Measurements from ENCODE around the gene ARL14EP.

The ARL14EP gene

GRCh38 chr11:30322826-30323710 lies at the start of gene ARL14EP:
ARL14EP (plus strand) TSS chr11:30323104; CDS start chr11:30330949, 7,845 bp downstream.
- DNase-seq (ENCODE audit: low read depth in 1 of 2, low spot score in 1 of 2), result peak; percentile 71 to 78

- no peak for DNase-seq (ENCODE audit: low read depth in 1 of 2, low spot score in 1 of 2)
These were observed 45.7 kb upstream of the ARL14EP start for GRCh38 chr11:30277176-30277575.

- DNase-seq (ENCODE audit: low read depth in 1 of 2, low spot score in 1 of 2), result no peak
These were observed 43.1 kb upstream of the ARL14EP start for GRCh38 chr11:30279796-30280195.

- DNase-seq (ENCODE audit: low read depth in 1 of 2, low spot score in 1 of 2), result no peak
These were observed 41.2 kb upstream of the ARL14EP start for GRCh38 chr11:30281476-30282288.

- no peak for DNase-seq (ENCODE audit: low read depth in 1 of 2, low spot score in 1 of 2)
These were observed 40.6 kb upstream of the ARL14EP start for GRCh38 chr11:30282289-30282631.

- no peak for DNase-seq (ENCODE audit: low read depth in 1 of 2, low spot score in 1 of 2)
These were observed 38.1 kb upstream of the ARL14EP start for GRCh38 chr11:30284836-30285235.

GRCh38 chr11:30285416-30286121 lies 37.3 kb upstream of the ARL14EP start:
- DNase-seq (ENCODE audit: low read depth in 1 of 2, low spot score in 1 of 2), result no peak

GRCh38 chr11:30291331-30291730 lies 31.6 kb upstream of the ARL14EP start:
- DNase-seq (ENCODE audit: low read depth in 1 of 2, low spot score in 1 of 2), result no peak

- DNase-seq (ENCODE audit: low read depth in 1 of 2, low spot score in 1 of 2), result no peak
These were observed 30.4 kb upstream of the ARL14EP start for GRCh38 chr11:30292545-30292944.

GRCh38 chr11:30295178-30295885 lies 27.6 kb upstream of the ARL14EP start:
- DNase-seq (ENCODE audit: low read depth in 1 of 2, low spot score in 1 of 2), result no peak

- DNase-seq (ENCODE audit: low read depth in 1 of 2, low spot score in 1 of 2), result no peak
These were observed 18.3 kb upstream of the ARL14EP start for GRCh38 chr11:30304620-30305019.

- no peak for DNase-seq (ENCODE audit: low read depth in 1 of 2, low spot score in 1 of 2)
These were observed 12.3 kb upstream of the ARL14EP start for GRCh38 chr11:30310623-30311022.

GRCh38 chr11:30311189-30311588 lies 11.7 kb upstream of the ARL14EP start:
- no peak for DNase-seq (ENCODE audit: low read depth in 1 of 2, low spot score in 1 of 2)

GRCh38 chr11:30312243-30312642 lies 10.7 kb upstream of the ARL14EP start:
- DNase-seq (ENCODE audit: low read depth in 1 of 2, low spot score in 1 of 2), result no peak

GRCh38 chr11:30313580-30313979 lies 9.3 kb upstream of the ARL14EP start:
- DNase-seq (ENCODE audit: low read depth in 1 of 2, low spot score in 1 of 2), result no peak

GRCh38 chr11:30314625-30315024 lies 8.3 kb upstream of the ARL14EP start:
- no peak for DNase-seq (ENCODE audit: low read depth in 1 of 2, low spot score in 1 of 2)

GRCh38 chr11:30316237-30316636 lies 6.7 kb upstream of the ARL14EP start:
- no peak for DNase-seq (ENCODE audit: low read depth in 1 of 2, low spot score in 1 of 2)

- DNase-seq (ENCODE audit: low read depth in 1 of 2, low spot score in 1 of 2), result no peak
These were observed 5.9 kb upstream of the ARL14EP start for GRCh38 chr11:30317030-30317429.

- no peak for DNase-seq (ENCODE audit: low read depth in 1 of 2, low spot score in 1 of 2)
These were observed 1.6 kb upstream of the ARL14EP start for GRCh38 chr11:30321321-30321720.

- no peak for DNase-seq (ENCODE audit: low read depth in 1 of 2, low spot score in 1 of 2)
These were observed 713 bp upstream of the ARL14EP start for GRCh38 chr11:30322191-30322590.

Measured in stimulated activated CD4-positive, alpha-beta T cell treated with anti-CD3 and anti-CD28 coated beads, Interleukin-15, amount 100 ng/mL, for 1 hour (primary cell).